H1 (cell line): ENCODE measurements around the gene SEC63.

Experiments
- BCL11A ChIP-seq, 2 experiments: IDR thresholded peaks; one replicate each; pipeline ENCODE4 v1.6.1; 2011; ENCODE audit warnings: low read depth in 2 of 2, low read length in 2 of 2, mild to moderate bottlenecking in 2 of 2
- NRF1 ChIP-seq: IDR thresholded peaks from 2 replicates; pipeline ENCODE4 v1.6.1; 2011; ENCODE audit warnings: mild to moderate bottlenecking, low read depth, low read length, improper control_type of control experiment
- POLR2AphosphoS5 ChIP-seq: IDR thresholded peaks from 2 replicates; pipeline ENCODE4 v1.6.1; 2011; ENCODE audit warnings: low read depth, low read length
- TF ChIP-seq, protein P1 (sequence below), 3 experiments: IDR thresholded peaks; 1 replicate in 2 of 3; 2 replicates in 1 of 3; pipeline versions ENCODE4 v1.5.1 to v1.6.1; 2011; ENCODE audit warnings: low read length in 3 of 3, mild to moderate bottlenecking in 3 of 3, inconsistent platforms in 2 of 3, low read depth in 1 of 3, moderate library complexity in 1 of 3; ENCODE audit not compliant: insufficient read depth in 1 of 3; ENCODE audit errors: control extremely low read depth in 1 of 3

DNA sequence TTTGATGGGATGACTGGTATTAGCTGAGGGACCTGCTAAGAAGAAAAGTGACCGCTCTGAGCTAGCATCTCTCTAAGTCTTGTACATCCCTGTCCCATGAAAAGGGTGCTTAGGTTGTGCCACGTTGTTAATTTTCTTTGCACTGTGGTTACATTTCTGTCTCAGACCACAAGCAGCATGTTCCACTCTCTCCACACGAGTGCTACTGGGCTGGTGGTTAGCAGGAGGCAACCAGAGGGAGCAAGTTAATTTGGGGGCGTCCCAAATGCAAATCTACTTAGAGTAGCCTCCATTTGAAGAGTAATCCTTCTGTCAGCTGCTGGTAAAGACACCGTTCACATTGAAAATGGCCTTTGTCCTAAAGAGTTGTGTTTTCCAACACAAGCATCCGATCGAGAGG, 130.5 kb downstream of the SEC63 start:
- no peak for TF ChIP-seq NRF1
- no peak for TF ChIP-seq POLR2AphosphoS5
- TF ChIP-seq, protein P1, sequence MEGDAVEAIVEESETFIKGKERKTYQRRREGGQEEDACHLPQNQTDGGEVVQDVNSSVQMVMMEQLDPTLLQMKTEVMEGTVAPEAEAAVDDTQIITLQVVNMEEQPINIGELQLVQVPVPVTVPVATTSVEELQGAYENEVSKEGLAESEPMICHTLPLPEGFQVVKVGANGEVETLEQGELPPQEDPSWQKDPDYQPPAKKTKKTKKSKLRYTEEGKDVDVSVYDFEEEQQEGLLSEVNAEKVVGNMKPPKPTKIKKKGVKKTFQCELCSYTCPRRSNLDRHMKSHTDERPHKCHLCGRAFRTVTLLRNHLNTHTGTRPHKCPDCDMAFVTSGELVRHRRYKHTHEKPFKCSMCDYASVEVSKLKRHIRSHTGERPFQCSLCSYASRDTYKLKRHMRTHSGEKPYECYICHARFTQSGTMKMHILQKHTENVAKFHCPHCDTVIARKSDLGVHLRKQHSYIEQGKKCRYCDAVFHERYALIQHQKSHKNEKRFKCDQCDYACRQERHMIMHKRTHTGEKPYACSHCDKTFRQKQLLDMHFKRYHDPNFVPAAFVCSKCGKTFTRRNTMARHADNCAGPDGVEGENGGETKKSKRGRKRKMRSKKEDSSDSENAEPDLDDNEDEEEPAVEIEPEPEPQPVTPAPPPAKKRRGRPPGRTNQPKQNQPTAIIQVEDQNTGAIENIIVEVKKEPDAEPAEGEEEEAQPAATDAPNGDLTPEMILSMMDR (IDR thresholded peaks at IDR 0.05; ENCODE audit: control extremely low read depth in 1 of 3, insufficient read depth in 1 of 3, low read depth in 1 of 3, low read length in 3 of 3) = no peak
- no peak for TF ChIP-seq BCL11A (IDR thresholded peaks at IDR 0.05; ENCODE audit: low read depth in 2 of 2, low read length in 2 of 2)
